NCI-H446 (cell line): ENCODE measurements around the gene SURF4.
"Not testable (repeated sequence)": the region's sequence is repeated elsewhere in the genome, so short reads cannot be mapped to it uniquely, and the experiment has no call there.

Experiments used
- DNase-seq, 2 experiments: peaks; one replicate each; lab custom pipeline; 2025; lab: John Stamatoyannopoulos, UW

Gene SURF4

DNA sequence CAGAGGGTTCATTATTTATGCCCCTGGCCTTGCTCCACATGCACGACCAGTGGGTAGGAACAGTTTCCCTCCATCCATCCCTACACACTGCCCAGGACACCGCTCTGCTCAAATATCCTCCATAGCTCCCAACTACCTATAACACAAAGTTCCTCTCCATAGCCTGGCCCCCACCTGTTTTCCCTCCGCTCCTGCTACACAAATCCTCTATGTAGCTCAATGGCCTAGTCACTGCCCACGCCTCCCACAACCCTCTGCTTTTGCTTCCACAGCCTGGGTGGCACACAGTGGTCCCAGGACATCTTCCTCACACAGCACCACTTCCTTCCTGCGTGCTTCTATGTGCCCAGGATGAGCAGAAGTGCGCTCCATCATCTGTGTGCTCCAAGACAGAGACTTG is 21.5 kb upstream of the SURF4 start:
- DNase-seq, result no peak

DNA sequence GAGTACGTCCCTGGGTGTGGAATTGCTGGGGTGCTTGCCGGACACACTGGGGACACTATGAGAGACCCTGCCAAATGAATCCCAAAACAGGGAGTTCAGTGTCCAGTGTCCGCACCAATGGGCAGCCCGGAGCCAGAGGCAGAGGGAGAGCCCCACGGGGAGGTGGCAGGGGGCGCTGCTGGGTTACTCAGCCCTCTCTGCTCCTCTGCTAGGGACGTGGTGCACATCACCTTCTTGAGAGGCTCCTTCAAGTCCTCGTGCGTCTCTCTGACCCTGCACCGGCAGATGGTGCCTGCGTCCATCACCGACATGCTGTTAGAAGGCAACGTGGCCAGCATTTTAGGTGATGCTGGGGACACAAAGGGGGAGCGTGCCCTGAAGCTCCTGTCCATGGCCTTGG is 21.1 kb upstream of the SURF4 start:
- no peak for DNase-seq

DNA sequence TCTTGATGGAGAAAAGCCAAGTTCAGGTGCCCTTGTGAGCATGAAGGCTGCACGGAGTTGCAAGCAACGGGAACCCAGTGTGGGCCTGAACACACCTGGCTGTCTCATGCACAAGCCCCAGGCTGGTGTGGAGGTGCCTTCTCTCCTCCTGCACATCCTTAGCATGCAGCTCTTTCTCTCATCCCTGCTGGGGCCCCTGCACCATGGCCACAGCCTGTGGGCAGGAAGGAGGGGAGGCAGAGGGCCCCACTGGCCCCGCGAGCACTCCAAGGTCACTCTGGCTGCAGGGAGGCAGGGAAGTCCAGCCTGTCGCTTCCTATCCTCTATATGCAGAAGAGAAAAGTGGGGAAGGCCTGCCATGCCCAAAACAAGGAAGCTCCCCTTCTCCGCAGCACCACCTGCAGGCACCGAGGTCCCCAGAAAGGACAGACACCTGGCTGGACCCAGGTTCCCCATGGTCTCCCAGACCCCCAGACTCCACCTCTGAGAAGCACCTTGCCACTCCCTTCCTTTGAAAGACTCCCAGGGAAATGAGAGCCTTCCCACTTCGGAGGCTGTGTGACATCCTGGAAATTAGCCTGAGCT is 18.9 kb upstream of the SURF4 start:
- DNase-seq, result no peak

DNA sequence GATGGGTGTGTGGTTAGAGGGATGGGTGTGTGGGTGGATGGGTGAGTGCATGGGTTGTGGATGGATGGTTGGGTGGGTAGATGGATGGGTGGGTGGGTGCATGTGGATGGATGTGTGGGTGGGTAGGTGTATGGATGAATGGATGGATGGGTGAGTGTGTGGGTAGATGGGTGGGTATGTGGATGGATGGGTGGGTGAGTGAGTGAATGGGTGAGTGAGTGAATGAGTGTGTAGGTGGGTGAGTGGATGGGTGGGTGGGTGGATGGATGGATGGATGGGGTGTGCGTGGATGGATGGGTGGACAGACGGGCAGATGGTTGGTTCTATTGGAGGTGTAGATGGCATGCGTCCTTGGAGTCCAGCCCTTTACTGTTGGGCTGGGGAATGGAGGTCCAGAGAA is 17.5 kb upstream of the SURF4 start:
- DNase-seq, result no peak

DNA sequence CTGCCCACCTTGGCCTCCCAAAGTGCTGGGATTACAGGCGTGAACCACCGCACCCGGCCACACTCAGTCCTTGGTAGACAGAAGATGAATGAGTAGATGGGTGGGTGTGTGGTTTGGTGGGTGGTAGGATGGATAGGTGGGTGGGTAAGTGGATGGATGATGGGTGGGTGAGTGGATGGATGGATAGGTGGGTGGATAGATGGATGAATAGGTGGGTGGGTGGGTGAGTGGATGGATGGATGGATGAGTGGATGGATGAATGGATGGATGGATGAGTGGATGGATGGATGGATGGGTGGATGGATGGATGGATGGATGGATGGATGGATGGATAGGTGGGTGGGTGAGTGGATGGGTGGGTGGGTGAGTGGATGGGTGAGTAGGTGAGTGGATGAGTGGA is 16.4 kb upstream of the SURF4 start:
- not testable (repeated sequence) for DNase-seq

DNA sequence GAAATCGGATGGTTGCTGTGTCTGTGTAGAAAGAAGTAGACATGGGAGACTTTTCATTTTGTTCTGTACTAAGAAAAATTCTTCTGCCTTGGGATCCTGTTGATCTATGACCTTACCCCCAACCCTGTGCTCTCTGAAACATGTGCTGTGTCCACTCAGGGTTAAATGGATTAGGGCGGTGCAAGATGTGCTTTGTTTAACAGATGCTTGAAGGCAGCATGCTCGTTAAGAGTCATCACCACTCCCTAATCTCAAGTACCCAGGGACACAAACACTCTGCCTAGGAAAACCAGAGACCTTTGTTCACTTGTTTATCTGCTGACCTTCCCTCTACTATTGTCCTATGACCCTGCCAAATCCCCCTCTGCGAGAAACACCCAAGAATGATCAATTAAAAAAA is 15.6 kb upstream of the SURF4 start:
- not testable (repeated sequence) for DNase-seq

DNA sequence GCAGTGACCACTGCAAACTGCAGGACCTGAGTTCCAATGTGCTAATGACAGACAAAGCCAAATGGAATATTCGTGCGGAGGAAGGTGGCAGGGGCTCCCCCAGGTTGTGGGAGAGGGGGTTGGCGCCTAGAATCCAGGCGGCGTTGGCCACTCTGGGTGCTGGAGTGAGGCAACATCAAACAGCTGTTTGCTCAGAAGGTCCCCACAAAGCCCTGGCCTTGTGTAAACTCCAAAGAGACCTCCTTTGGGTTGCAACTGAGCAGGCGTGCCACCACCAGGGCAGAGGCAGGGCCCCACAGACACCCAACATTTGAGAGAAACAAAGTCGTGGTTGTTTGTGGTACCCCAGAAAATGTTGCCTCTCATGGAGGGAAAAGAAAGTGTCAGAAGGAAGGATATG is 14.9 kb upstream of the SURF4 start:
- no peak for DNase-seq

DNA sequence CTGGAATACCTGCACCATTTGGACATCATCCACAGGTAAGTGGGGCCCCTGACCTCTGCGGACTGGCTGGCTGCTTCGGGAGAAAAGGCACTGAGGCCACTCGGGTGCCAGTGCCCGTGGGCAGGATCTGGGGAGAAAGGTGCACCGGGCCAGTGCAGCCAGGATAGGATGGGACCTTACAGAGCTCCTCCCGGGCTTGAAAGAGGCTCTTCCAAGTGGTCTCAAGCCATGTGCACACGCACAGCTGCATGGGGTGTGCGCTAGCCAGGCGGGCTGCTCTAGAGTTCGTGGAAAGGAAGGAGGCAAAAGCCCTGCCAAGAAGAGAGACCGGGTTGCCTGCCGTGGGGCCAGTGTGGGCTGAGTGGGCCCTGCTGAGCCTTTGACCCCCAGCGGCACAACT is 13.7 kb upstream of the SURF4 start:
- no peak for DNase-seq

DNA sequence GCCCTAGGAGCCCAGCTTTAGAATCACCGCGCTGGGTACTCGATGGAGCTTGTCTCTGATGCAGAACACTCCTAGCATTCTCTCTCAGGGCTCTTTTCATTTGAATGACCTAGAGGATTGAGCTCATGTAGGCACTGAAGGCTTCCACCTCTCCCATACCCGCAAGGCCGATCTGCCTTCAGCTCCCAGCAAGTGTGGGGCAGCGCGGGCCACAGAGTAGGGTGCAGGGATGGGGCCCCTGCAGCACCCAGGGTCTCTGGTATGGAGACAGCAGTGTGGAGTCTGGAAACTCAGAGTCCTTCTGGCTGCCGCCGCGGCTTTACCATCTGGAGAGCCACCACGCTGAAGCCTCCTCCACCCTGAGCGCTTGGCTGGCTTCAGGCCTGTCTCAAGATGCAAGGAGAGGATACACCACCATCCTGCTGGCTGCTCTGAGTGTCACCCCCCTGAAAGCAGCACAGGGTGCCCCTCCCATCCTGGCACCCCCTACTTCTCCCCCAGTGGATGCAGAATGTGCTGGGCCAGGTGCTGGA is 13.2 kb upstream of the SURF4 start:
- DNase-seq, result no peak

DNA sequence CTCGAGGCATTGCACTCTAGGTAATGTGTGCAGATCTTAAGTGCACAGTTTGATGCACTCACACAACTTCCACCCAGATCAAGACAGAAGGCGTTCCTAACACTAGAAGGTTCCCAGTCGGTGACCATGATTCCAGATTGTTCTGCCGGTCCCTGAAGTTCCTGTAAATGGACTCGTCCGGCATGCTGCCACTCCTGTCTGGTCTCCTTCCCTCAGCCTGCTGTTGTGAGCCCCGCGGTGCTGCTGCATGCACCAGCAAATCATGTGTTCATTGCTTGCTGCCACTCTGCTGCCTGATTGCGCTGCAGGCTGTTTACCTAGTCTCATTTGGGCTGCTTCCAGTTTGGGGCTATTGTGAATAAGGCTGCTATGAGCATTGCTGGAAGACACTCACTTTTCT is 11.8 kb upstream of the SURF4 start:
- no peak for DNase-seq

DNA sequence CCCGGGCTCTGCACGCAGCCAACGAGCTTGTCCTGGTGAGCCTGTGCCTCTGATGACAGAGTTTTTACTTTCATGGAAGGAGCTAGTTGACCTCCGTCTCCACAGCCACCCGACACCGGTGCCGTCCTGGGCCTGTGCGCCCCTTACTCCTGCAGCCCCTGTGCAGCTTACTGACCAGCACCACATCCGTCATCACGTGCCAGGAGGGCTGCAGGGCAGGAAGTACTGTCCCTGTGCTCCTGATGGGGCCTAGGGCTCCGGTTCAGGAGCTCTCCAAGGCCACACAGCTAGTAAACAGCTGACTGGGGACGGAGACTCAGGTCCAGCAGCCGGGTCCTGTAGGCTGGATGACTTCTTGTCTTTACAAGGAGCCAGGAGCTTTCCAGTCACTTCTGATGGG is 10.5 kb upstream of the SURF4 start:
- DNase-seq, result no peak

DNA sequence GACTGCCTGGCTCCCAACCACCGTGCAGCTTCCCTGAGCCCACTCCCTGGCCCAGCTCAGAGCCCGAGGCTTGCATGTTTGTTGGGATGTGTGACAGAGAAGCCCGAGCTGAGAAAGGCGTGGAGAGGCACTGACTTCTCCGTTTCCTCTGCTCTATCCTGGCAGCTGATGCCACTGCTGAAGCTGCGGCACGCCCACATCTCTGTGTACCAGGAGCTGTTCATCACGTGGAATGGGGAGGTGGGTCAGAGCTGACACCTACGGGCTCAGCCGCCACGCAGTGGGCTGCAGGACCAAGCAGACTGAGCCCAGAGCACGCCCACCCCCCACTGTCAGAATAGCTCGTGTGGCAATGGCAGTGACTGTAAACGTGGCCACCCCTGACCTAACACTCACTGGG is 9.6 kb upstream of the SURF4 start:
- no peak for DNase-seq

DNA sequence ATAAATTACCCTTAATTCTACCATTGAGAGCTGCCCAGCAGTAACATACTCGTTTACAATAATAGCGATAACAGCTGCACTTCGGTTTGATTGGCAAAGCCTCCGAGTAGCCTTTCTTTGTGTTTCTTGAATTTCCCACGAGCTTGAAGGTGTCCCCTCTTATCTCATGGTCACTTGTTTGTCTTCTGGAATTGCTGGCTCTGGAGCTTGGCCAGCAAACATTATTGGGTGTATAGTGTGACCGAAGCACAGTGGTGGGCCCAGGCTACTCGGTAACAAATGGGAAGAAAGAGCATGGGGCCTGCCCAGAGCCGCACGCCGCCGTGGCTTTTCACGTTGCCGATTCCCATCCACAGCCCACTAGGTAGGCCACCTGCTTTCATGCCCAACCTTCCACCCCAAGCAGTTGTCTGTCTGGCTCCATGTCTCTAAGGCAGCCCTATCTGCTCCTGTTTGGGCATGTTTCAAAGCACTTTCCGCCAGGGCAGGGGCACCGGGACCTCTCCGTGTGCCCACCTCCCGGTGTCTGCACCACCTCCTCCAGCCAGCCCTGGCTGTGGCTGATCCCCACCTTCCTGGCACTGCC is 9.0 kb upstream of the SURF4 start:
- DNase-seq, result no peak

DNA sequence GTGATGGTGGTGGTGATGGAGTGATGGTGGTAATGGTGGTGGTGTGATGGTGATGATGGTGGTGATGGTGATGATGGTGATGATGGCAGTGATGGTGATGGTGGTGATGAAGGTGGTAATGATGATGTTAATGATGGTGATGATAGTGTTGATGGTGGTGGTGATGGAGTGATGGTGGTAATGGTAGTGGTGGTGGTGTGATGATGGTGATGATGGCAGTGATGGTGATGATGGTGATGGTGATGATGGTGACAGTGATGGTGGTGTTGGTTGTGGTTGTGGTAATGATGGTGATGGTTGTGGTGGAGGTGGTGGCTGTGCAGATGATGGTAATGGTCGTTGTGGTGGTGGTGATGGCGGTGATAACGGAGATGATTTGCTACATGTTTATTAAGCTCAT is 7.6 kb upstream of the SURF4 start:
- no peak for DNase-seq

DNA sequence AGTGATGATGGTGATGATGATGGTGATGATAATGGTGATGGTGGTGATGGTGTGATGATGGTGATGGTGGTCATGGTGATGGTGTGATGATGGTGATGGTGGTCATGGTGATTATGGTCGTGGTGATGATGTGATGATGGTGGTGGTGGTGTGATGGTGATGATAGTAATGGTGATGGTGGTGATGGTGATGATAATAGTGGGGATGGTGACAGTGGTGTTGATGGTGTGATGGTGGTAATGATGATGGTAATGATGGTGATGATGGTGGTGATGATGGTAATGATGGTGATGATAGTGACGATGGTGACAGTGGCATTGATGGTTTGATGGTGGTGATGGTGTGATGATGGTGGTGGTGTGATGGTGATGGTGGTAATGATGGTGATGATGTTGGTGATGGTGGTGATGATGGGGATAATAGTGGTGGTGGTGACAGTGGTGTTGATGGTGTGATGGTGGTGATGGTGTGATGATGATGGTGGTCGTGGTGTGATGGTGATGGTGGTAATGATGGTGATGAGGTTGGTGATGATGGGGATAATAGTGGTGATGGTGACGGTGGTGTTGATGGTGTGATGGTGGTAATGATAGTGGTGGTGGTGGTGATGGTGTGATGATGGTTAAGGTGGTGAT is 6.8 kb upstream of the SURF4 start:
- no peak for DNase-seq

DNA sequence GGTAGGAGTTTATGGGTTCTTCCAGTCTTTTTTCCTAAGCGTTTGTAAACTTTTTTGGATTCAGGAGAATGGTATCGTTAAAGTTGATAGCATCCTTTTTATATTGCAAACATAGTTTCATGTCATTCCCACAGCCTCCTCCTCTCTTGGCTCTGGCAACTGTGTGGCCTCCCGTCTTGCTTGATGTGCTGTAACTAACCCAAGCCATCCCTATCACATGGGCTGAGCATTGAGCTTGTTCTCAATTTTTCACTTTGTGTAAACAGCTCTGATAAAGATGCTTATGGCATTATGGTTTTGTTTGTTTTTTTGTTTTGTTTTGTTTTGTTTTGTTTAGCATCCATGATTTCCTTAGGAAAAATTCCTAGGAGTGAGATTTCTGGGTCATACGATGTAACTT is 4.9 kb upstream of the SURF4 start:
- DNase-seq, result no peak

DNA sequence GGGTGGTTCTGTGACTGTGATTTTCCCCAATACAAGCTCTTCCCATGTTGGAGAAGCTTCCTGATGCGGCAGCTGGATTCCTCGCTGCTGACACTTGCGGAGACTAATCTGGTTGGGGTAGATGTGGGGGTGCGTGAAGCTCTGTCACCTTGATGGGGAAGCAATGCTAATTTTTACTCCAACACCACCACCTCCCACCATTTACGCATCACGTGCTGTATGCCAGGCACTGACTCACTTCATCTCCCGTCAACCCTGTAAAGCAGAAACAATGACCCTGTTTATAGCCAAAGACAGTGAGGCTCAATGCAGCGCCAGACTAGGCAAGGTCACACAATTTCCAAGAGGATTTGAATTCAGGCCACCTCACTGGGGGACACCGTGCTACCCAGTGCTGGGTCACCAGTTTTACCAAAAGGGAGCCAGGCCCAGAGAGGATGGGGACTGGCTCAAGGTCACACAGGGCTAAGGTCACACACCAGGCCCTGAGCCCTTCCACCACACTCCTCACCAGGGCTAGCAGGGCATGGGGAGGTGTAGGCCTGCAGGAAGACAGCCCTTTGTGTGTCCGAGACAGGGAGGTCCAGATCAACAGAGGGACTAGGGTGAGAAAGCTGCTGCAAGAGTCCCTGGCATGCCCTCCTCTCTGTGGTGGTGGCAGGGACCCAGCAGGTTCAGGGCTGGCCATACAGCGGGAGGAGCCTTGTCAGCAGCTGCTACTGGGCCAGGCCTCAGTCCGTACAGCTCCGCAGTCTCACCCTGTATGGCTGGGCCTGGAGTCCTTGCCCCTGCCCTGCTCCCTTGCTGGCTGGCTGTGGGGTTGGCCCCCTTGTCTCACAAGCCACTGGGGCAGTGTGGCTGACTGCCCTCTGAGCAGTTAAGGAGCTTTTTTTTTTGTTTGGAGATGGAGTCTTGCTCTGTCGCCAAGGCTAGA is 3.6 kb upstream of the SURF4 start:
- no peak for DNase-seq

DNA sequence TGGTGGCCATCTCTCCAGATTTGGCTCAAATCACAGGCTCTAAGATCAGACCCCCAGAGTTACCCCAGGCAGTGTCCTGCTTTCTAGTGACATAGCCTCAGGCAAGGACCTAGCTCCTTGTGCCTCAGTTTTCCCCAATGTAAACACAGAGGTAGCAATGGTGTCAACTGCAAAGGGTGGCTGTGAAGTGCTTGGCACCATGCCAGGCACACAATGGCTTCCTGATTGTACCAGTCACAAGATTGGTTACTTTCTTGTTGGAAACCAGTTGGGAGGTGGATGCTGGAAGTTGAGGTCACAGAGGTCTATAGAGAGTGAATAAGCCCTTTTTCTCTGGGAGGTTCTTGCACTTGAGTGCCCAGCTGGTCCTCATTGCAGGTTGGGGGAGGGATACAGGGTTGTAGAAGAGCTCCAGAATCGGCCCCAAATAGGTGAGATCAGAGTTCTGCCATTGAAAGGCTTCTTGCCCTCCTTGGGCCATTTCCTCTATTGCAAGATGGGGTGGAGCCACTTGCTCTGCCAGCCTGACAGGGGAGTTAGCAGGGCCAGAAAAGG is 2.6 kb upstream of the SURF4 start:
- DNase-seq, result no peak

DNA sequence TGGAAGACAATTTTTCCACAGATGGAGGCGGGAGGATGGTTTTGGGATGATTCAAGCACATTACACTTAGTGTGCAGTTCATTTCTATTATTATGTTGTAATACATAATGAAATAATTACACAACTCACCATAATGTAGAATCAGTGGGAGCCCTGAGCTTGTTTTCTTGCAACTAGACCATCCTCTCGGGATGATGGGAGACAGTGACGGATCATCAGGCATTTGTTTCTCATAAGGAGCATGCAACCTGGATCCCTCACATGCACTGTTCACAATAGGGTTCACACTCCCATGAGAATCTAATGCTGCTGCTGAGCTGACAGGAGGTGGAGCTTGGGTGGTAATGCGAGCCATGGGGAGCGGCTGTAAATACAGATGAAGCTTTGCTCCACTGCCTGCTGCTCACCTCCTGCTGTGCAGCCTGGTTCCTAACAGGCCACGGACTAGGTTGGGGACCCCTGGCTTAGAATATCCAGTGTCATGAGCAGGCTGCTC is 1.9 kb upstream of the SURF4 start:
- no peak for DNase-seq

DNA sequence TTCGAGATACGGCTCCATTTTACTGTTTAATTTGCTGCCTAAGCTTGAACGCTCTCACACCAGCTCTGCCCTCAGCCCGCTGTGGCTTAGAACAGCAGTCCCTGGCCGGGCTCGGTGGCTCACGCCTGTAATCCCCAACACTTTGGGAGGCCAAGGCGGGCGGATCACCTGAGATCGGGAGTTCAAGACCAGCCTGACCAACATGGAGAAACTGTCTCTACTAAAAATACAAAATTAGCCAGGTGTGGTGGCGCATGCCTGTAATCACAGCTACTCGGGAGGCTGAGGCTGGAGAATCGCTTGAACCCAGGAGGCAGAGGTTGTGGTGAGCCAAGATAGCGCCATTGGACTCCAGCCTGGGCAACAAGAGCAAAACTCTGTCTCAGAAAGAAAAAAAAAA is 1.4 kb upstream of the SURF4 start:
- DNase-seq, result not testable (repeated sequence)

DNA sequence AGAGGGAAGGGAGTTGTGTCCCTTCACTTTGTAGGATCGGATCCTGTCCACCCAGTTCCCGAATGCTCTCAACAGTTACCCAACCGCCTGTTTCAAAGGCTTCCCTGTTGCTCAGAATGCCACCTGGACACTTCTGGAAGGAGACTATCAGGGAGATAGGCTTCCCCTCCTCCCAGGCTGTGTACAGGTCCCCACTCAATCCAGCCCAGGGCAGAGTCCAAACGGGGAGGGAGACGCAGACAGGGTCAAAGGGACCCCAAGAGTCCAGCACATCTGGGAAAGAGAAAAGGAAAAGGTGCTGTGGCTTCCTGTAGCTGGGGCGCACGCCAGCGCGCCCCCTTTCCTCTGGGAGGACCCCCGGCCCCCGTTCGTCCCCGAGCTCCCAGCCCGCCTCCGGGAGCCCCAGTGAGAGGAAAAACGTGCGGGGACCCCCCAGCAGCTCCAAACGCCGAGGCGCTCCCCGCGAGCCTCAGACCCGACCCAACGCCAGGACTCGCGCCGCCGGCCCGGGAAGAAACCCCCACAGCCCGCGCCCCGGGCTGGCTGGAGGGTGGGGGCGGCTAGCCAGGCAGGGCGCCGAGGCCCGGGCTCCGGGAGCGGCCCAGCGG is 640 bp downstream of the SURF4 start:
- DNase-seq, result no peak
